Loucy (cell line): ENCODE data around the gene GLI1.

Source experiments
- CTCF ChIP-seq: fragments of 200-600 bp; sonication (generic); conservative IDR thresholded peaks from 2 replicates; pipeline ENCODE4 v1.5.1; 2014; ENCODE audit warnings: mild to moderate bottlenecking, antibody characterized with exemption, low read length
- EZH2phosphoT487 ChIP-seq: fragments of 200-600 bp; IDR thresholded peaks from 2 replicates; pipeline ENCODE4 v1.6.1; 2018; ENCODE audit warnings: antibody characterized with exemption, mild to moderate bottlenecking, moderate library complexity, borderline replicate concordance

DNA sequence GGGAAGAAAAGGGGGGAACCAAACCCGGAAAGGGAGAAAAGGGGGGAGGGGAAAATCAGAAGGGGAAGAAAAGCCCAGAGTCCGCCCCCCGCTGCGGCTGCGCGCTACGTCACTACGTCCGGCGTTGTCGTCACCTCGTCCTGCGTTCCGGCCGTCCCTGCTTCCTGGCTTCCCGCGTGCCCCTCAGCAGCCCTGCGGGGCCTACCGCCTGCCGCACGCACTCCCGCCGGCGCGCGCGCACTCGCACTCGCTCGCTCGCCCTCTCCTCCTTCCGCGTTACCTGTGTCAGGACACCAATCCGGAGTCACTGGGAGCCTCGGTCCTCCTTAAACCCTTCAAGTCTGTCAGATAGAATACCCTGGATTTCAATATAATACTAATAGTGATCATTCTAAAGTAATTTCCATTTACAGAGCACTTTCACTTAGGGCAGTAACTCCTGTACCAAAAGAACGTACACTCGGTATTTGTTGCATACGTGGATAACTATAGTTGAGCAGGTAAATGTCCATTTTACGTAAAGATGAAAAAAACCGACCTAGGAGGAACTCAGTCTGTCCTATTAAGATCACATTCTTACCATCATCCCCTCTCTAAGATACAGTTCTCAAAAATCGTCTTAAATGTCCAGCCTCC lies 28.5 kb upstream of the GLI1 start, which contains the start of gene R3HDM2:
- TF ChIP-seq CTCF (no peak), EZH2phosphoT487 (no peak)
